ENCODE measurements around the gene TUBG1. TPM values are rescaled to one million over a fixed set of nuclear protein-coding genes. Genes with fewer than 3 reads are reported as not detected.

Gene TUBG1
- total and polyA plus RNA-seq, 9 of the 15 experiments (the other 6 are each of a cell fraction or from before 2014, with no cell fraction given), result 33.1 to 147 (median 66.0) TPM

DNA sequence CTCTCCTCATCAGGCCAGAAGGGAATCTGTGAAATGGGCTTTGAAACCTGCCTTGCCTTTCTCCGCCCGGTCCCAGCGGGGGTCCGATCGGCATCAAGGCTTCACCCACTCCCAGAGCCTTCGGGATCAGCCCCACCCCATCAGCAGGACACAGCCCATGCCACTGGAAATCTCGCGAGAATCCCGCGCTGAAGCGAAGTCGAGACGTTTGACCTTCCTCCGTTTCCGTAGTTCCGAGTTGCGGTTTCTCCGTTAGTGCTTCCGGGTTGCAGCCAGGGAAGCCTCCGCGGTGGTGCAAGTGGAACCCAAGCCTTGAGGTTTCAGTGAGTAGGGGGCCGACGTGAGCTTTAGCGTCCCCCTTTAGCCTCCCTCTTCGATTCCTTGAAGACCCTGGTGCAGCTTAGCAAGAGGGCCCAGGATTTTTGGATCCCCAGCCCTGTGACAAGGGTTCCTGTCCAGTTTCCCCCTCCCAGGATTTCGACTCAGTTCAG, 47.5 kb upstream of the TUBG1 start, which contains the start of gene COASY (continued):
- TF ChIP-seq HDAC2 (IDR thresholded peaks at IDR 0.05) (peak; percentile 95; the same call in 1 of the 2 replicates), CBX3 (IDR thresholded peaks at IDR 0.05; ENCODE audit: borderline replicate concordance in 1 of 2, low read length in 2 of 2) (no peak), POLR2H (tag; IDR thresholded peaks at IDR 0.05; ENCODE audit: low read depth) (no peak), ZNF347 (CRISPR knock-in tag; IDR thresholded peaks at IDR 0.05; ENCODE audit: low read depth) (no peak), ZKSCAN1 (IDR thresholded peaks at IDR 0.05; ENCODE audit: low read depth, low read length) (no peak; the same call in 1 of the 2 replicates), JUN (IDR thresholded peaks at IDR 0.05; ENCODE audit: borderline replicate concordance, low read depth, low read length) (peak; percentile 38; the same call in 1 of the 2 replicates), JUN (CRISPR knock-in tag; IDR thresholded peaks at IDR 0.05; ENCODE audit: borderline replicate concordance) (no peak), ZNF449 (CRISPR knock-in tag; IDR thresholded peaks at IDR 0.05) (no peak), CREB5 (CRISPR knock-in tag; IDR thresholded peaks at IDR 0.05) (no peak), WHSC1 (IDR thresholded peaks at IDR 0.05; ENCODE audit: low read length) (no peak), RCOR1 (IDR thresholded peaks at IDR 0.05; ENCODE audit: borderline replicate concordance in 1 of 2, low read depth in 2 of 2, low read length in 2 of 2) (no peak), ID3 (CRISPR knock-in tag; IDR thresholded peaks at IDR 0.05) (no peak), ID3 (tag; IDR thresholded peaks at IDR 0.05) (no peak), DNMT1 (IDR thresholded peaks at IDR 0.05) (no peak), ATF7 (IDR thresholded peaks at IDR 0.05) (peak; percentile 45; the same call in 1 of the 2 replicates), NCOA4 (IDR thresholded peaks at IDR 0.05; ENCODE audit: partially characterized antibody) (no peak), ZNF175 (CRISPR knock-in tag; IDR thresholded peaks at IDR 0.05; ENCODE audit: low read depth) (no peak), CTCF (IDR thresholded peaks at IDR 0.05 in 2 of 3, conservative IDR thresholded peaks at IDR 0.05 in 1 of 3; ENCODE audit: insufficient read depth in 2 of 3, low read depth in 1 of 3, low read length in 3 of 3) (peak in 1 of 3 experiments; percentile 29; a peak in 2 of 6 replicates), MAZ (CRISPR knock-in tag; conservative IDR thresholded peaks at IDR 0.05 in 1 of 2, IDR thresholded peaks at IDR 0.05 in 1 of 2) (peak in 1 of 2 experiments; percentile 65; a peak in 2 of 4 replicates), NFE2 (IDR thresholded peaks at IDR 0.05; ENCODE audit: low read depth) (no peak)
- TF ChIP-seq, protein P1, sequence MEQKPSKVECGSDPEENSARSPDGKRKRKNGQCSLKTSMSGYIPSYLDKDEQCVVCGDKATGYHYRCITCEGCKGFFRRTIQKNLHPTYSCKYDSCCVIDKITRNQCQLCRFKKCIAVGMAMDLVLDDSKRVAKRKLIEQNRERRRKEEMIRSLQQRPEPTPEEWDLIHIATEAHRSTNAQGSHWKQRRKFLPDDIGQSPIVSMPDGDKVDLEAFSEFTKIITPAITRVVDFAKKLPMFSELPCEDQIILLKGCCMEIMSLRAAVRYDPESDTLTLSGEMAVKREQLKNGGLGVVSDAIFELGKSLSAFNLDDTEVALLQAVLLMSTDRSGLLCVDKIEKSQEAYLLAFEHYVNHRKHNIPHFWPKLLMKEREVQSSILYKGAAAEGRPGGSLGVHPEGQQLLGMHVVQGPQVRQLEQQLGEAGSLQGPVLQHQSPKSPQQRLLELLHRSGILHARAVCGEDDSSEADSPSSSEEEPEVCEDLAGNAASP (IDR thresholded peaks at IDR 0.05), result no peak
